Measurements from ENCODE around the gene ACIN1.

Gene ACIN1

GRCh38 chr14:23009483-23009938, 85.4 kb downstream of the ACIN1 start:
- DNase-seq = no peak

GRCh38 chr14:23008831-23009230, 86.1 kb downstream of the ACIN1 start:
- DNase-seq = peak; percentile 58
